K562 (cell line): ENCODE measurements around the gene LCLAT1. TPM values are rescaled to one million over a fixed set of nuclear protein-coding genes. Genes with fewer than 3 reads are reported as not detected.

Source experiments
- BRCA1 ChIP-seq, 2 experiments: fragments of 450-650 bp in 1 of 2; sonication (generic) in 1 of 2; formaldehyde crosslinking in 1 of 2; IDR thresholded peaks; 2 replicates each; pipeline versions ENCODE4 v1.5.0 to v1.6.1; 2017 to 2020; ENCODE audit warnings: mild to moderate bottlenecking in 1 of 2, missing genetic modification reagents in 1 of 2
- BRD4 ChIP-seq: fragments of 200-600 bp; sonication (generic); IDR thresholded peaks from 2 replicates; pipeline ENCODE4 v1.6.1; 2017; ENCODE audit warnings: inconsistent platforms
- DNMT1 ChIP-seq: fragments of 450-650 bp; IDR thresholded peaks from 2 replicates; pipeline ENCODE4 v1.6.1; 2016; ENCODE audit warnings: antibody characterized with exemption, mild to moderate bottlenecking
- MAZ ChIP-seq, 2 experiments: fragments of 450-650 bp in 1 of 2; sonication (generic) in 1 of 2; formaldehyde crosslinking; IDR thresholded peaks in 1 of 2; conservative IDR thresholded peaks in 1 of 2; 2 replicates each; pipeline versions ENCODE4 v1.4.0 to v1.5.0; 2020; ENCODE audit warnings: mild to moderate bottlenecking in 1 of 2, missing genetic modification reagents in 1 of 2
- MCM5 ChIP-seq: fragments of 450-650 bp; IDR thresholded peaks from 2 replicates; pipeline ENCODE4 v1.6.1; 2016; ENCODE audit warnings: low read depth
- NR3C1 ChIP-seq: sonication (generic); formaldehyde crosslinking; IDR thresholded peaks from 2 replicates; pipeline ENCODE4 v1.8.1; 2022; ENCODE audit warnings: missing genetic modification reagents
- NUFIP1 ChIP-seq: fragments of 450-650 bp; IDR thresholded peaks from 2 replicates; pipeline ENCODE4 v1.6.1; 2018; ENCODE audit not compliant: partially characterized antibody
- POLR3A ChIP-seq: IDR thresholded peaks from 2 replicates; pipeline ENCODE4 v1.6.1; 2011; ENCODE audit warnings: borderline replicate concordance, mild to moderate bottlenecking, moderate library complexity; ENCODE audit not compliant: insufficient read length, insufficient read depth; ENCODE audit errors: extremely low read depth
- PPARD ChIP-seq: fragments of 250-450 bp; sonication (Bioruptor Pico); IDR thresholded peaks from 2 replicates; pipeline ENCODE4 v1.8.0; 2022; ENCODE audit warnings: inconsistent platforms, mild to moderate bottlenecking, moderate library complexity
- PTRF ChIP-seq: fragments of 450-650 bp; IDR thresholded peaks from 2 replicates; pipeline ENCODE4 v1.6.1; 2016; ENCODE audit warnings: mild to moderate bottlenecking, missing genetic modification characterization, missing compliant biosample characterization
- PYGO2 ChIP-seq: fragments of 450-650 bp; IDR thresholded peaks from 2 replicates; pipeline ENCODE4 v1.6.1; 2016; ENCODE audit warnings: mild to moderate bottlenecking, missing genetic modification characterization, moderate library complexity, missing compliant biosample characterization
- RBFOX2 ChIP-seq: fragments of 200-400 bp; formaldehyde crosslinking; IDR thresholded peaks from 2 replicates; pipeline ENCODE4 v1.6.1; 2017; ENCODE audit warnings: low read depth, mild to moderate bottlenecking, low read length, moderate library complexity
- RBM15 ChIP-seq: fragments of 200-400 bp; formaldehyde crosslinking; IDR thresholded peaks from 2 replicates; pipeline ENCODE4 v1.6.1; 2018; ENCODE audit warnings: mild to moderate bottlenecking, low read length, moderate library complexity; ENCODE audit not compliant: insufficient read depth
- RNF2 ChIP-seq: sonication (generic); IDR thresholded peaks from 2 replicates; pipeline ENCODE4 v1.6.1; 2016
- RREB1 ChIP-seq: fragments of 250-450 bp; sonication (Bioruptor Pico); IDR thresholded peaks from 2 replicates; pipeline ENCODE4 v1.4.0; 2020
- SIX5 ChIP-seq, 2 experiments: IDR thresholded peaks; 2 replicates each; pipeline ENCODE4 v1.6.1; 2011; ENCODE audit warnings: low read length in 2 of 2, borderline replicate concordance in 1 of 2, low read depth in 1 of 2, mild to moderate bottlenecking in 1 of 2, moderate library complexity in 1 of 2; ENCODE audit not compliant: insufficient read depth in 1 of 2
- SNRNP70 ChIP-seq: fragments of 200-400 bp; formaldehyde crosslinking; optimal IDR thresholded peaks from 2 replicates; pipeline ENCODE3; 2017; ENCODE audit warnings: low read depth, low read length
- SP2 ChIP-seq: IDR thresholded peaks from 2 replicates; pipeline ENCODE4 v1.6.1; 2011; ENCODE audit warnings: mild to moderate bottlenecking, low read depth, low read length, moderate library complexity; ENCODE audit not compliant: poor library complexity, severe bottlenecking; ENCODE audit errors: extremely low read depth
- TGIF2 ChIP-seq: sonication (generic); formaldehyde crosslinking; IDR thresholded peaks from 2 replicates; pipeline ENCODE4 v1.8.1; 2022; ENCODE audit warnings: mild to moderate bottlenecking, missing genetic modification reagents, moderate library complexity
- ZEB2 ChIP-seq: fragments of 450-650 bp; IDR thresholded peaks from 2 replicates; pipeline ENCODE4 v1.6.1; 2016
- ZKSCAN1 ChIP-seq: fragments of 150-350 bp; IDR thresholded peaks from 2 replicates; pipeline ENCODE4 v1.6.1; 2016; ENCODE audit warnings: low read depth, low read length
- ZNF121 ChIP-seq: sonication (generic); formaldehyde crosslinking; conservative IDR thresholded peaks from 2 replicates; pipeline ENCODE4 v1.8.0; 2022; ENCODE audit warnings: missing genetic modification reagents
- ZNF699 ChIP-seq: fragments of 250-450 bp; sonication (Bioruptor Pico); IDR thresholded peaks from 2 replicates; pipeline ENCODE4 v1.8.0; 2021; ENCODE audit warnings: mild to moderate bottlenecking, moderate library complexity; ENCODE audit not compliant: insufficient replicate concordance
- polyA plus RNA-seq, 8 experiments: library from polyadenylated mRNA; depleted of rRNA in 4 of 8; stranded (reverse) in 5 of 8; unstranded in 3 of 8; fragments of >200 nt; fragmentation: Nextera tagmentation in 2 of 8; fragmentation: Illumina TruSeq in 1 of 8; extraction: Ambion mirVana in 2 of 8; extraction: Trizol in 1 of 8; gene quantifications; 2 replicates each; pipeline versions ENCODE4 v1.2.1 to v1.2.3, GENCODE V29; 2011 to 2014; ENCODE audit warnings: inconsistent platforms in 1 of 8, missing spikeins in 1 of 8
- total RNA-seq, 7 experiments: library from RNA; depleted of rRNA in 6 of 7; stranded (reverse); fragments of >200 nt in 6 of 7; fragmentation: Illumina TruSeq in 2 of 7; extraction: Trizol in 2 of 7; gene quantifications; 2 replicates each; pipeline versions ENCODE4 v1.2.1 to v1.2.3, GENCODE V29; 2011 to 2021; ENCODE audit warnings: low replicate concordance in 1 of 7

Gene LCLAT1
- total and polyA plus RNA-seq, 9 of the 15 experiments (the other 6 are each of a cell fraction or from before 2014, with no cell fraction given), result 8.9 to 63.3 (median 25.4) TPM

DNA sequence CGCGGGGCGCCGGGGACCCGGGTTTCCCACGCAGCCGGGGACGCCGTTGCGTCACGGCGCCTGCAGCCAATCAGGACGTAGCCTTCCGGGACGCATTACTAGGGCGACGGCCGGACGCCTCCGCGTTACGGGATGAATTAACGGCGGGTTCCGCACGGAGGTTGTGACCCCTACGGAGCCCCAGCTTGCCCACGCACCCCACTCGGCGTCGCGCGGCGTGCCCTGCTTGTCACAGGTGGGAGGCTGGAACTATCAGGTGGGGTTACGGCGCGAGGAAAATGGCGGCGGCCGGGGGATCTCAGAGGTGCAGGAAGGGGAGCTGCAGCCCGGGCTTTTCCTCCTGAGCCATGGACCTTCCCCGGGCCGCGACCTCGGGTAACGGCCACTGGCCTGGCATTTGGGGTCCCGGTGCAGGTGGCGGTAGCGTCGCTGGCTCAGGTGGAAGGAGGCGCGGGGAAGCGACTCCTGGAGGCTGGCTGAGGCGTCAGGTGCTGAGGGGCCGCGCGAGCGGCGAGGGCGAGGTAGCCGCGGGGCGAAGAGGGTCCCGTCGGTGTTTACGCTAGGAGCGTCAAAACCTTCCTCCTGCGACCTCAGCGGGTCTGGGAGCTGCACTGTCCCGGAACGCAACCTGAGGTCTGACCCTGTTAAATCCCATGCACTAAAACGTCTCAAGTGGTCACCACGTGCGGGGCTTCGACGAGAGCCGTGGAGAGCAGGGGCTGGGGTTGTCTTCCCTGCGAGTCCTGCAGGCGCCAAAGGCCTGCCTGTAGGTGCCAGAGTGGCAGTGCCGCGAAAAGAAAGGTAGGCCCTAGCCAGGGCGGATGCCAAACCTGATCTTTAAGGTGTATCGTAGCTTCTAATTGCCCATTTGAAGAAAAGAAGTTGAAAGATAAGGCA is at the start of gene LCLAT1 (continued):
- TF ChIP-seq NUFIP1 (peak; percentile 23), SP2 (no peak), ZNF121 (CRISPR knock-in tag) (no peak), PPARD (CRISPR knock-in tag) (no peak), PYGO2 (tag) (no peak), MAZ (CRISPR knock-in tag; conservative IDR thresholded peaks at IDR 0.05 in 1 of 2, IDR thresholded peaks at IDR 0.05 in 1 of 2) (peak in 1 of 2 experiments; percentile 63; a peak in 3 of 4 replicates), RREB1 (CRISPR knock-in tag) (peak; percentile 6; the same call in 1 of the 2 replicates), DNMT1 (no peak), SIX5 (IDR thresholded peaks at IDR 0.05; ENCODE audit: borderline replicate concordance in 1 of 2, insufficient read depth in 1 of 2, low read depth in 1 of 2, low read length in 2 of 2) (no peak), RBM15 (no peak), ZNF699 (no peak), ZEB2 (no peak), MCM5 (no peak), POLR3A (no peak), SNRNP70 (no peak), ZKSCAN1 (no peak), BRD4 (0 out of 2 replicates have a peak, but pooled peaks have one; percentile 51), TGIF2 (CRISPR knock-in tag) (peak; percentile 78; the same call in 1 of the 2 replicates), NR3C1 (CRISPR knock-in tag) (peak; percentile 71; the same call in 1 of the 2 replicates), RBFOX2 (peak; percentile 89), RNF2 (peak; percentile 67; the same call in 1 of the 2 replicates), PTRF (tag) (no peak), BRCA1 (IDR thresholded peaks at IDR 0.05) (no peak), BRCA1 (CRISPR knock-in tag; IDR thresholded peaks at IDR 0.05) (peak; percentile 98)
